Measurements from ENCODE around the gene GRIK4.

GRIK4 gene

GRCh38 chr11:120517801-120518291, 6.3 kb downstream of the GRIK4 start:
- Histone ChIP-seq H3K27ac (no peak overlapping the region), H3K4me2 (no peak overlapping the region), H3K9ac (no peak overlapping the region), H3K4me3 (IDR thresholded peaks at IDR 0.05; ENCODE audit: insufficient read depth, low read depth, low read length) (no peak overlapping the region), H4K20me1 (ENCODE audit: insufficient read depth) (no peaks in the 10 kb centered on the region), H3K79me2 (ENCODE audit: insufficient read depth, low read depth) (no peaks in the 10 kb centered on the region), H3K27me3 (ENCODE audit: insufficient read depth, low read depth) (no peaks in the 10 kb centered on the region), H3K4me1 (ENCODE audit: low read depth, poor library complexity, severe bottlenecking) (no peaks in the 10 kb centered on the region), H3K36me3 (ENCODE audit: insufficient read depth) (no peaks in the 10 kb centered on the region), H2AFZ (ENCODE audit: low read depth) (no peak overlapping the region)
- TF ChIP-seq CTCF (conservative IDR thresholded peaks at IDR 0.05; ENCODE audit: low read depth, low read length): no peak

- no peaks in the 10 kb centered on the region for H4K20me1 ChIP-seq (ENCODE audit: insufficient read depth)
- no peaks in the 10 kb centered on the region for H3K4me1 ChIP-seq (ENCODE audit: low read depth, poor library complexity, severe bottlenecking)
- no peak overlapping the region for H3K27ac ChIP-seq
- no peak overlapping the region for H2AFZ ChIP-seq (ENCODE audit: low read depth)
- H3K4me3 ChIP-seq (IDR thresholded peaks at IDR 0.05; ENCODE audit: insufficient read depth, low read depth, low read length): no peak overlapping the region
- no peak for TF ChIP-seq CTCF (conservative IDR thresholded peaks at IDR 0.05; ENCODE audit: low read depth, low read length)
- H3K79me2 ChIP-seq (ENCODE audit: insufficient read depth, low read depth): no peaks in the 10 kb centered on the region
- no peak overlapping the region for H3K4me2 ChIP-seq
- H3K9ac ChIP-seq: no peak overlapping the region
- no peaks in the 10 kb centered on the region for H3K27me3 ChIP-seq (ENCODE audit: insufficient read depth, low read depth)
- H3K36me3 ChIP-seq (ENCODE audit: insufficient read depth): no peaks in the 10 kb centered on the region
These were observed 6.8 kb downstream of the GRIK4 start for GRCh38 chr11:120518356-120518755.

GRCh38 chr11:120519474-120519873, 7.9 kb downstream of the GRIK4 start:
- no peaks in the 10 kb centered on the region for H3K27me3 ChIP-seq (ENCODE audit: insufficient read depth, low read depth)
- H4K20me1 ChIP-seq (ENCODE audit: insufficient read depth): no peaks in the 10 kb centered on the region
- H3K4me2 ChIP-seq: no peak overlapping the region
- H3K27ac ChIP-seq: no peak overlapping the region
- no peak for TF ChIP-seq CTCF (conservative IDR thresholded peaks at IDR 0.05; ENCODE audit: low read depth, low read length)
- no peaks in the 10 kb centered on the region for H3K4me1 ChIP-seq (ENCODE audit: low read depth, poor library complexity, severe bottlenecking)
- H2AFZ ChIP-seq (ENCODE audit: low read depth): no peak overlapping the region
- no peak overlapping the region for H3K9ac ChIP-seq
- H3K79me2 ChIP-seq (ENCODE audit: insufficient read depth, low read depth): no peaks in the 10 kb centered on the region
- no peaks in the 10 kb centered on the region for H3K36me3 ChIP-seq (ENCODE audit: insufficient read depth)
- no peak overlapping the region for H3K4me3 ChIP-seq (IDR thresholded peaks at IDR 0.05; ENCODE audit: insufficient read depth, low read depth, low read length)

GRCh38 chr11:120520091-120520822, 8.7 kb downstream of the GRIK4 start:
- no peak overlapping the region for H3K27ac ChIP-seq
- no peaks in the 10 kb centered on the region for H4K20me1 ChIP-seq (ENCODE audit: insufficient read depth)
- H3K9ac ChIP-seq: no peak overlapping the region
- no peak overlapping the region for H3K4me3 ChIP-seq (IDR thresholded peaks at IDR 0.05; ENCODE audit: insufficient read depth, low read depth, low read length)
- H3K4me1 ChIP-seq (ENCODE audit: low read depth, poor library complexity, severe bottlenecking): no peaks in the 10 kb centered on the region
- H3K36me3 ChIP-seq (ENCODE audit: insufficient read depth): no peaks in the 10 kb centered on the region
- no peaks in the 10 kb centered on the region for H3K27me3 ChIP-seq (ENCODE audit: insufficient read depth, low read depth)
- TF ChIP-seq CTCF (conservative IDR thresholded peaks at IDR 0.05; ENCODE audit: low read depth, low read length): no peak
- H2AFZ ChIP-seq (ENCODE audit: low read depth): no peak overlapping the region
- no peak overlapping the region for H3K4me2 ChIP-seq
- no peaks in the 10 kb centered on the region for H3K79me2 ChIP-seq (ENCODE audit: insufficient read depth, low read depth)
